ENCODE results near the gene CTNNBL1.

GRCh38 chr20:37728635-37728983, 34.8 kb downstream of the CTNNBL1 start:
- no peak for TF ChIP-seq CTCF (IDR thresholded peaks at IDR 0.05)
- no peak for TF ChIP-seq POLR2A (IDR thresholded peaks at IDR 0.05)

All from uterus (tissue), 2 donors.